OCI-LY1 (cell line): Measurements from ENCODE around the gene PIK3IP1.

Experiments
- EZH2 ChIP-seq: fragments of 200-600 bp; sonication (generic), shearing (Covaris generic); IDR thresholded peaks from 2 replicates; pipeline ENCODE4 v1.8.0; 2017; ENCODE audit warnings: borderline replicate concordance, mixed run types, mild to moderate bottlenecking, antibody characterized with exemption, low read length, moderate library complexity, mixed read lengths
- TF ChIP-seq, protein P1 (sequence below): fragments of 200-600 bp; sonication (generic), shearing (Covaris generic); IDR thresholded peaks from 2 replicates; pipeline ENCODE4 v1.5.1; 2017; ENCODE audit warnings: mild to moderate bottlenecking, antibody characterized with exemption, low read length, moderate library complexity, mixed read lengths

- TF ChIP-seq EZH2: no peak
- TF ChIP-seq, protein P1, sequence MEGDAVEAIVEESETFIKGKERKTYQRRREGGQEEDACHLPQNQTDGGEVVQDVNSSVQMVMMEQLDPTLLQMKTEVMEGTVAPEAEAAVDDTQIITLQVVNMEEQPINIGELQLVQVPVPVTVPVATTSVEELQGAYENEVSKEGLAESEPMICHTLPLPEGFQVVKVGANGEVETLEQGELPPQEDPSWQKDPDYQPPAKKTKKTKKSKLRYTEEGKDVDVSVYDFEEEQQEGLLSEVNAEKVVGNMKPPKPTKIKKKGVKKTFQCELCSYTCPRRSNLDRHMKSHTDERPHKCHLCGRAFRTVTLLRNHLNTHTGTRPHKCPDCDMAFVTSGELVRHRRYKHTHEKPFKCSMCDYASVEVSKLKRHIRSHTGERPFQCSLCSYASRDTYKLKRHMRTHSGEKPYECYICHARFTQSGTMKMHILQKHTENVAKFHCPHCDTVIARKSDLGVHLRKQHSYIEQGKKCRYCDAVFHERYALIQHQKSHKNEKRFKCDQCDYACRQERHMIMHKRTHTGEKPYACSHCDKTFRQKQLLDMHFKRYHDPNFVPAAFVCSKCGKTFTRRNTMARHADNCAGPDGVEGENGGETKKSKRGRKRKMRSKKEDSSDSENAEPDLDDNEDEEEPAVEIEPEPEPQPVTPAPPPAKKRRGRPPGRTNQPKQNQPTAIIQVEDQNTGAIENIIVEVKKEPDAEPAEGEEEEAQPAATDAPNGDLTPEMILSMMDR: no peak
These were observed 48.5 kb upstream of the PIK3IP1 start for GRCh38 chr22:31340765-31341247.
